IMR-90 (cell line): Measurements from ENCODE around the gene RNPEP. TPM values are rescaled to one million over a fixed set of nuclear protein-coding genes. Genes with fewer than 3 reads are reported as not detected.
"Not testable (repeated sequence)": the region's sequence is repeated elsewhere in the genome, so short reads cannot be mapped to it uniquely, and the experiment has no call there.

Experiments
- ATAC-seq: fragments of 200-7000 bp; cut with Tn5 transposase; 2 replicates; pipeline ENCODE4 v1.9.1; 2020; ENCODE audit warnings: low read depth, mild to moderate bottlenecking, moderate library complexity
- BruUV-seq: library from RNA; stranded (reverse); fragments of 400-500 nt; replicated peaks from 2 replicates; lab custom pipeline; 2021; lab: Mats Ljungman, UMichigan
- CTCF ChIA-PET: fragments of 300-600 bp; formaldehyde crosslinking; extraction: SDS; loops from one replicate; lab custom pipeline; 2021; ENCODE audit warnings: antibody characterized with exemption; lab: Yijun Ruan, JAX
- POLR2A ChIA-PET: fragments of 300-600 bp; sonication (Branson Sonifier 250); formaldehyde crosslinking; loops from one replicate; lab custom pipeline; 2022; ENCODE audit warnings: antibody characterized with exemption; ENCODE audit not compliant: unreplicated experiment; lab: Charles Lee
- DNase-seq: peaks from one replicate; pipeline ENCODE4 v3.0.0; 2013
- H2AFZ ChIP-seq: replicated peaks from 2 replicates; pipeline ENCODE3; 2013; ENCODE audit warnings: low read length, mild to moderate bottlenecking; ENCODE audit not compliant: poor library complexity
- H2AK5ac ChIP-seq: 2 replicates; pipeline ENCODE4 v1.6.1; 2013; ENCODE audit warnings: low read depth, low read length, inconsistent platforms
- H2AK9ac ChIP-seq: replicated peaks from 2 replicates; pipeline ENCODE3; 2013; ENCODE audit warnings: mild to moderate bottlenecking, low read depth, low read length, moderate library complexity; ENCODE audit not compliant: poor library complexity
- H2BK120ac ChIP-seq: 2 replicates; pipeline ENCODE4 v1.6.1; 2013; ENCODE audit warnings: low read depth, low read length, inconsistent platforms
- H2BK15ac ChIP-seq: 3 replicates; pipeline ENCODE4 v1.6.1; 2013; ENCODE audit warnings: low read depth, low read length, inconsistent platforms
- H2BK20ac ChIP-seq: 2 replicates; pipeline ENCODE4 v1.6.1; 2013; ENCODE audit warnings: low read depth, mild to moderate bottlenecking, inconsistent platforms, low read length, moderate library complexity
- H2BK5ac ChIP-seq: 2 replicates; pipeline ENCODE4 v1.6.1; 2013; ENCODE audit warnings: mild to moderate bottlenecking, low read depth, low read length, inconsistent platforms; ENCODE audit not compliant: poor library complexity, severe bottlenecking
- H3K14ac ChIP-seq: replicated peaks from 2 replicates; pipeline ENCODE4 v1.6.1; 2013; ENCODE audit warnings: low read depth, low read length, inconsistent platforms
- H3K18ac ChIP-seq: 2 replicates; pipeline ENCODE4 v1.6.1; 2013; ENCODE audit warnings: low read depth, low read length, control low read depth
- H3K23ac ChIP-seq: 2 replicates; pipeline ENCODE4 v1.6.1; 2013; ENCODE audit warnings: low read depth, low read length, inconsistent platforms
- H3K27ac ChIP-seq: 2 replicates; pipeline ENCODE4 v1.5.1; 2013; ENCODE audit warnings: mild to moderate bottlenecking, control low read depth, low read length; ENCODE audit not compliant: insufficient read depth
- H3K27me3 ChIP-seq: 2 replicates; pipeline ENCODE4 v1.6.1; 2013; ENCODE audit warnings: low read length; ENCODE audit not compliant: control insufficient read depth, insufficient read depth
- H3K36me3 ChIP-seq: 2 replicates; pipeline ENCODE4 v1.6.1; 2013; ENCODE audit warnings: low read length, mixed read lengths; ENCODE audit not compliant: control insufficient read depth, insufficient read depth
- H3K4ac ChIP-seq: 2 replicates; pipeline ENCODE4 v1.6.1; 2013; ENCODE audit warnings: low read depth, low read length, inconsistent platforms
- H3K4me1 ChIP-seq: 2 replicates; pipeline ENCODE4 v1.6.1; 2013; ENCODE audit warnings: low read length, mixed read lengths; ENCODE audit not compliant: control insufficient read depth, insufficient read depth
- H3K4me2 ChIP-seq: 2 replicates; pipeline ENCODE4 v1.6.1; 2013; ENCODE audit warnings: low read depth, mild to moderate bottlenecking, control low read depth, low read length, moderate library complexity
- H3K4me3 ChIP-seq: 2 replicates; pipeline ENCODE4 v1.5.1; 2013; ENCODE audit warnings: low read depth, mild to moderate bottlenecking, control low read depth, low read length, moderate library complexity; ENCODE audit not compliant: insufficient read depth
- H3K56ac ChIP-seq: 2 replicates; pipeline ENCODE4 v1.6.1; 2013; ENCODE audit warnings: low read length, inconsistent platforms; ENCODE audit not compliant: insufficient read depth; ENCODE audit errors: extremely low read depth
- H3K79me1 ChIP-seq, 2 experiments: 2 replicates each; pipeline ENCODE4 v1.6.1; 2013; ENCODE audit warnings: low read length in 2 of 2, inconsistent platforms in 1 of 2, low read depth in 1 of 2
- H3K9ac ChIP-seq: 2 replicates; pipeline ENCODE4 v1.6.1; 2013; ENCODE audit warnings: low read depth, low read length, control low read depth
- H3K9me1 ChIP-seq: 2 replicates; pipeline ENCODE4 v1.6.1; 2013; ENCODE audit warnings: low read length, inconsistent platforms; ENCODE audit not compliant: insufficient read depth
- H3K9me3 ChIP-seq: 2 replicates; pipeline ENCODE4 v1.6.1; 2013; ENCODE audit warnings: low read length; ENCODE audit not compliant: control insufficient read depth, insufficient read depth
- H4K20me1 ChIP-seq: 2 replicates; pipeline ENCODE4 v1.6.1; 2013; ENCODE audit warnings: low read length, inconsistent platforms; ENCODE audit not compliant: insufficient read depth
- H4K5ac ChIP-seq: 2 replicates; pipeline ENCODE4 v1.6.1; 2013; ENCODE audit warnings: mild to moderate bottlenecking, low read depth, low read length, control low read depth
- H4K8ac ChIP-seq, 2 experiments: 2 replicates each; pipeline ENCODE4 v1.6.1; 2013; ENCODE audit warnings: low read depth in 2 of 2, low read length in 2 of 2, control low read depth in 1 of 2, inconsistent platforms in 1 of 2
- H4K91ac ChIP-seq: 2 replicates; pipeline ENCODE4 v1.6.1; 2013; ENCODE audit warnings: low read depth, low read length, inconsistent platforms; ENCODE audit not compliant: insufficient read depth
- BHLHE40 ChIP-seq: fragments of 150-350 bp; IDR thresholded peaks from 2 replicates; pipeline ENCODE4 v1.6.1; 2016; ENCODE audit warnings: mild to moderate bottlenecking, low read depth, low read length
- CEBPB ChIP-seq: IDR thresholded peaks from 2 replicates; pipeline ENCODE4 v1.6.1; 2012; ENCODE audit warnings: low read depth, low read length, improper control_type of control experiment
- FOS ChIP-seq: fragments of 150-350 bp; IDR thresholded peaks from 2 replicates; pipeline ENCODE4 v1.6.1; 2016; ENCODE audit warnings: low read depth, low read length
- NFE2L2 ChIP-seq: fragments of 150-350 bp; IDR thresholded peaks from 2 replicates; pipeline ENCODE4 v1.6.1; 2016; ENCODE audit warnings: low read depth, mild to moderate bottlenecking, low read length
- POLR2A ChIP-seq: IDR thresholded peaks from 2 replicates; pipeline ENCODE4 v1.6.1; 2012; ENCODE audit warnings: mild to moderate bottlenecking, low read depth, low read length
- RAD21 ChIP-seq: IDR thresholded peaks from 2 replicates; pipeline ENCODE4 v1.6.1; 2012; ENCODE audit warnings: low read length, improper control_type of control experiment
- WGBS, 2 experiments: methylation state at CpG; one replicate each; pipeline versions ENCODE4 v1.1.5 to v1.1.7; 2013; ENCODE audit warnings: missing lambda C conversion rate in 2 of 2; ENCODE audit not compliant: insufficient read length in 1 of 2; ENCODE audit errors: extremely low coverage in 2 of 2; 5-methylcytosine and 5-hydroxymethylcytosine counted together
- dilution Hi-C: fragments of 300-500 bp; cut with HindIII; formaldehyde crosslinking; loops from one replicate; pipeline ENCODE4 v1.14.3; 2018; ENCODE audit warnings: low sequenced_read_pairs; ENCODE audit not compliant: unreplicated experiment
- in situ Hi-C: fragments of 300-500 bp; cut with MboI; formaldehyde crosslinking; loops from 3 replicates; pipeline ENCODE4 v1.14.3; 2019; ENCODE audit warnings: low sequenced_read_pairs, inconsistent platforms, mixed read lengths
- intact Hi-C: fragments of 100-400 bp; cut with micrococcal nuclease; formaldehyde crosslinking; loops from 2 replicates; pipeline ENCODE4 v1.10.0; 2022
- polyA plus RNA-seq, 3 experiments: library from polyadenylated mRNA; depleted of rRNA; stranded (reverse); fragments of >200 nt; gene quantifications; 2 replicates each; pipeline ENCODE4 v1.2.3, GENCODE V29; 2012; ENCODE audit warnings: low replicate concordance in 1 of 3
- total RNA-seq: library from RNA; depleted of rRNA; stranded (reverse); fragments of >200 nt; gene quantifications from 2 replicates; pipeline ENCODE4 v1.2.3, GENCODE V29; 2012
- TF ChIP-seq, protein P1 (sequence below): fragments of 150-350 bp; IDR thresholded peaks from 2 replicates; pipeline ENCODE4 v1.6.1; 2017; ENCODE audit warnings: mild to moderate bottlenecking, antibody characterized with exemption, low read length, low read depth

Gene RNPEP
- total and polyA plus RNA-seq, 2 of the 4 experiments (the other 2 are of a cell fraction): 49.8 to 75.4 TPM

DNA sequence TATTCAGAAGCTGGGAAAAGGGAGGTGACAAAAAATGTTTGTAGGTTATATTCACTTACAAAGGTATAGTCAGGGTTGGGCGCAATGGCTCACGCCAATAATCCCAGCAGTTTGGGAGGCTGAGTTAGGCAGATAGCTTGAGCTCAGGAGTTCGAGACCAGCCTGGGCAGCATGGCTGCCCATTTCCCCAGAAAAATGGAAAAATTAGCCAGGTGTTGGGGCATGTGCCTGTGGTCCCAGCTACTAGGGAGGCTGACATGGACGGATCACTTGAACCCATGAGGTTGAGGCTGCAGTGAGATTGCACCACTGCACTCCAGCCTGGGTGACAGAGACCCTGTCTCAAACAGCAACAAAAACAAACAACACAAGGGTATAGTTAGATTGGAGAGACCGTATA lies 24.1 kb upstream of the RNPEP start:
- H3K9me1 ChIP-seq: peaks cover 3% of the 10 kb centered on the region
- H3K23ac ChIP-seq: no peak overlapping the region
- H3K36me3 ChIP-seq: peaks cover 27% of the 10 kb centered on the region
- CTCF ChIA-PET: no interaction called here
- POLR2A ChIA-PET: no interaction called here
- no peaks in the 10 kb centered on the region for H3K27me3 ChIP-seq
- H2AK9ac ChIP-seq: no peak overlapping the region
- H3K4me3 ChIP-seq: no peak overlapping the region
- no peak overlapping the region for H4K91ac ChIP-seq
- H4K20me1 ChIP-seq: no peaks in the 10 kb centered on the region
- WGBS, 2 experiments: 97% methylated on average over 3 of the region's 5 CpGs; no CpG with 5 or more reads in 1 of the 2 experiments
- no peak overlapping the region for H2BK5ac ChIP-seq
- peaks cover 8 to 44% of the 10 kb centered on the region in 2 experiments for H3K79me1 ChIP-seq
- BruUV-seq: no TSS peak
- no peak overlapping the region for H2BK120ac ChIP-seq
- H3K4ac ChIP-seq: no peak overlapping the region
- H3K27ac ChIP-seq: no peak overlapping the region
- no peak overlapping the region for H3K18ac ChIP-seq
- no peak overlapping the region for H2BK15ac ChIP-seq
- H3K9ac ChIP-seq: no peak overlapping the region
- H4K8ac ChIP-seq: no peak overlapping the region
- in situ Hi-C loops: loop anchor here (25.0 kb wide), 1 partner anchor 421 kb away; the partner anchor contains the start of gene NAV1
- H3K4me2 ChIP-seq: no peak overlapping the region
- DNase-seq: no peak
- no peak overlapping the region for H3K14ac ChIP-seq
- no peak overlapping the region for H4K5ac ChIP-seq
- no peak overlapping the region for H3K56ac ChIP-seq
- H2BK20ac ChIP-seq: no peak overlapping the region
- dilution Hi-C loops: no loop called here
- ATAC-seq: no peak
- H2AFZ ChIP-seq: no peak overlapping the region
- TF ChIP-seq POLR2A (no peak), CEBPB (no peak), FOS (no peak), RAD21 (no peak), NFE2L2 (no peak), BHLHE40 (no peak)
- TF ChIP-seq, protein P1, sequence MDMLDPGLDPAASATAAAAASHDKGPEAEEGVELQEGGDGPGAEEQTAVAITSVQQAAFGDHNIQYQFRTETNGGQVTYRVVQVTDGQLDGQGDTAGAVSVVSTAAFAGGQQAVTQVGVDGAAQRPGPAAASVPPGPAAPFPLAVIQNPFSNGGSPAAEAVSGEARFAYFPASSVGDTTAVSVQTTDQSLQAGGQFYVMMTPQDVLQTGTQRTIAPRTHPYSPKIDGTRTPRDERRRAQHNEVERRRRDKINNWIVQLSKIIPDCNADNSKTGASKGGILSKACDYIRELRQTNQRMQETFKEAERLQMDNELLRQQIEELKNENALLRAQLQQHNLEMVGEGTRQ: no peak
- H2AK5ac ChIP-seq: no peak overlapping the region
- H3K9me3 ChIP-seq: no peaks in the 10 kb centered on the region
- peaks cover 2% of the 10 kb centered on the region; the same call in 1 of the 2 replicates for H3K4me1 ChIP-seq
- intact Hi-C loops: no loop called here

DNA sequence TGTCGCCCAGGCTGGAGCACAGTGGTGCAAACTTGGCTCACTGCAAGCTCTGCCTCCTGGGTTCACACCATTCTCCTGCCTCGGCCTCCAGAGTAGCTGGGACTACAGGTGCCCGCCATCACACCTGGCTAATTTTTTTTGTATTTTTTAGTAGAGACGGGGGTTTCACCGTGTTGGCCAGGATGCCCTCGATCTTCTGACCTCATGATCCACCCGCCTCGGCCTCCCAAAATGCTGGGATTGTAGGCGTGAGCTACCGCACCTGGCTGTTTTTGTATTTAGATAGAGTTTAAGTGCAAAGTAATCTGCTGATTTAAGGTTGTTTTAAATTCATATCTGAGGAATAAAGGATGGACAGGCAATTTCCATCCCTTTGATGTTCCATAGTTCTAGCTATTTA lies 20.1 kb upstream of the RNPEP start:
- H3K27me3 ChIP-seq, intact Hi-C loops, H3K9me3 ChIP-seq, H4K91ac ChIP-seq, DNase-seq, H2BK20ac ChIP-seq, H2BK120ac ChIP-seq, H3K9ac ChIP-seq, H3K9me1 ChIP-seq, H2AK9ac ChIP-seq, H3K4ac ChIP-seq, H3K23ac ChIP-seq, POLR2A ChIA-PET, H2AFZ ChIP-seq, H3K4me2 ChIP-seq, H2AK5ac ChIP-seq, H2BK15ac ChIP-seq, BruUV-seq, H3K4me1 ChIP-seq, H4K8ac ChIP-seq, H3K14ac ChIP-seq, dilution Hi-C loops, H3K56ac ChIP-seq, ATAC-seq, H4K20me1 ChIP-seq, H3K18ac ChIP-seq, H4K5ac ChIP-seq, H3K4me3 ChIP-seq, H2BK5ac ChIP-seq, H3K27ac ChIP-seq: not testable (repeated sequence)
- WGBS, 2 experiments: 100% methylated on average over 1 of the region's 10 CpGs; no CpG with 5 or more reads in 1 of the 2 experiments
- Histone ChIP-seq H3K36me3 (peaks cover 49% of the 10 kb centered on the region), H3K79me1 (peaks cover 12 to 46% of the 10 kb centered on the region in 2 experiments)
- in situ Hi-C loops: loop anchor here (25.0 kb wide), 1 partner anchor 425 kb away; the partner anchor contains the start of gene NAV1
- CTCF ChIA-PET: interaction anchor here (1.2 to 3.0 kb wide), 2 partner anchors 17 to 67 kb away, joined by 3 to 12 read pairs; no protein-coding TSS in a partner anchor
